Stimulated activated CD4-positive, alpha-beta T cell treated with anti-CD3 and anti-CD28 coated beads, Interleukin-2, amount 100 ng/mL, for 4 hours (primary cell): ENCODE results near the gene KLHL2.

Source experiments
- DNase-seq: peaks from one replicate; pipeline ENCODE4 v3.0.0-alpha.2; 2020; ENCODE audit warnings: low read depth

KLHL2 gene

GRCh38 chr4:165368567-165368966 is 161.2 kb downstream of the KLHL2 start:
- no peak for DNase-seq

GRCh38 chr4:165369522-165369921 is 162.2 kb downstream of the KLHL2 start:
- DNase-seq, result no peak

- DNase-seq, result no peak
Measured at GRCh38 chr4:165370530-165370929, 163.2 kb downstream of the KLHL2 start.
